ENCODE measurements around the gene MIEN1. TPM values are rescaled to one million over a fixed set of nuclear protein-coding genes. Genes with fewer than 3 reads are reported as not detected.
"Not testable (repeated sequence)": the region's sequence is repeated elsewhere in the genome, so short reads cannot be mapped to it uniquely, and the experiment has no call there.

Gene MIEN1
- total RNA-seq, 1 donor from 2014 or later, result 25.2 TPM

DNA sequence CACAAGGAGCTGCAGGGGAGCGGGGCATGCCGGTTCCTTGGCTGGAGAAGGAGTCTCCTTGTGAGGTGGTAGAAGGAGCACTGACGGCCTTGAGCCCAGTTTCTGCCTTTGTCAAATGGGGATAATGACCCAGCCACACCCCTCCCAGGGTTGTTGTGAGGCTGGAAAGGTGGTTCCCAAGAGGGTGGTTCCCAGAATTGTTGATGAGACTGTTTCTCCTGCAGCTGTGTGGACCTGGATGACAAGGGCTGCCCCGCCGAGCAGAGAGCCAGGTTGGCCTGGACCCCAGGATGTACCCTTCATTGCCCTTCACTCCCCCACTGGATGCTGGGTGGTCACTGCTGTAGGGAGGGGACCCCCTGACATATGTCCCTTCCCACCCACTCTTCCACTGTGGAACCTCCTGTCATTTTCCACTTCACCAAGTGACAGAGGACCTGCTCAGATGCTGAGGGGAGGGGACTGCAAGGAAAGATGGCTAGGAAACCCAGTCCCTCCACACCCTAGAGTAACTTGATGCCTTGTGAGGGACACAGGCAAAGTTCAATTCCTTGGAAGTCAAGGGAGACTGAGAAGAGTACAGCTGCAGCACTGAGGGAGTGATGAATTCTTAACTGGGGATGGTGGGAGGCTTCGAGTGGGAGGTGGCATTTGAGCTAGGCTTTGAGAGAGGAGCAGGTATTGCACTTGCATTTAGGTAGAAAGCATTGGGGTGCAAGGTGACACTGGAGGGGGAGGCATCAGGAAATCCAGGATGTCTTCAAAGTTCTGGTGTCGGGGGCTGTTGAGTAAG lies 10.6 kb downstream of the MIEN1 start:
- ATAC-seq (no peak), DNase-seq (ENCODE audit: low spot score) (no peak)

DNA sequence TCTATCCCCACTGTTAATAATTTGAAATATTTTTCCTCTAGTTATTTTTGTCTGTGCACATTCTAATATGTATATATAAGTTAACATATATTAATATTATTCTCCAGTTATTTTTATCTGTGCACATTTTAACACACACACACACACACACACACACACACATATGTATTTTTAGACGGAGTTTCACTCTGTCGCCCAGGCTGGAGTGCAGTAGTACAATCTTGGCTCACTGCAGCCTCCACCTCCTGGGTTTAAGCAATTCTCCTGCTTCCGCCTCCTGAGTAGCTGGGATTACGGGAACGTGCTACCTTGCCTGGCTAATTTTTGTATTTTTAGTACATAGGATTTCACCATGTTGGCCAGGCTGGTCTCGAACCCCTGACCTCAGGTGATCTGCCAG lies 12.7 kb downstream of the MIEN1 start:
- no peak for DNase-seq (ENCODE audit: low spot score)
- ATAC-seq, result no peak

DNA sequence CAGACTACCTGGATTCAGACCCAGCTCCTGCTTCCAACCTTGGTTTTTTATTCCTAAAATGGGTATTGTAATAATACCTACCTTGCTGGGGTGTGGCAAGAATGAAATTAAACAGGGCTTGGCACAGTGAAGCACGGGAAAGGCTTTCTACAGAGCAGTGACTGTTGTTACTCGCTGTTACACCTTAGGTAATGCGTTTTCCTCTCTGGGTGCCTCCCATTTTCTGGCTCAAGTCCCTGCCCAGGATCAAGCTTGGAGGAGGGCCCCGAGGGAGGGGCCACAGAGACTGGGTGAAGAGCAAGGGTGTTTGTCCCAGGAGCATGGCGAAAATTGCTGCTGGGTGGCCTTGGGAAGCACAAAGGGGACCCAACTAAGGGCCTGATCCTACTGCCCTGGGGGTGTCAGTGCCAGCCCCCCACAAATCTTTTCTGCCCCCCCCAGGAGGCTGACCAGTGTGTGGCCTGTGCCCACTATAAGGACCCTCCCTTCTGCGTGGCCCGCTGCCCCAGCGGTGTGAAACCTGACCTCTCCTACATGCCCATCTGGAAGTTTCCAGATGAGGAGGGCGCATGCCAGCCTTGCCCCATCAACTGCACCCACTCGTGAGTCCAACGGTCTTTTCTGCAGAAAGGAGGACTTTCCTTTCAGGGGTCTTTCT lies 13.3 kb downstream of the MIEN1 start:
- peak; percentile 80 for DNase-seq (ENCODE audit: low spot score)
- peak; percentile 96 for ATAC-seq

DNA sequence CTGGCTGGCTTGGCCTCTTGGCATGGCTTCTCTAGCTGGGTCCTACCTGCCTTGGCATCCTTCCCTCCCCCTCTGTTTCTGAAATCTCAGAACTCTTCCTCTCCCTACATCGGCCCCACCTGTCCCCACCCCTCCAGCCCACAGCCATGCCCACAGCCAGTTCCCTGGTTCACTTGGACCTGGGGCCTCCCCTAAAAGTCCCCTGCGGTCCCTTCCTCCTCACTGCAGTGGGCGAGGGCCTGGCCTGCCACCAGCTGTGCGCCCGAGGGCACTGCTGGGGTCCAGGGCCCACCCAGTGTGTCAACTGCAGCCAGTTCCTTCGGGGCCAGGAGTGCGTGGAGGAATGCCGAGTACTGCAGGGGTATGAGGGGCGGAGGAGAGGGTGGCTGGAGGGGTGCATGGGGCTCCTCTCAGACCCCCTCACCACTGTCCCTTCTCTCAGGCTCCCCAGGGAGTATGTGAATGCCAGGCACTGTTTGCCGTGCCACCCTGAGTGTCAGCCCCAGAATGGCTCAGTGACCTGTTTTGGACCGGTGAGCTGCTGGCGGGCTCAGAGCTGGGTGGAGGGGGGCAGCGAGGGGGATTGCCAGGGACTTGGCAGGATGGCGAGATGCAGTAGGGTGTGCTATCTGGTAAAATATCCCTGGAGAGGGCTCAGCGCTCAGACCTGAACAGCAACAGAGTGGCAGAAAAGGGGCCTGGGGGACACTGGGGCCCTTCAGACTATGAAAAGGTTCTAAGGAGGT lies 14.1 kb downstream of the MIEN1 start:
- DNase-seq (ENCODE audit: low spot score) (no peak), ATAC-seq (peak; percentile 6)

DNA sequence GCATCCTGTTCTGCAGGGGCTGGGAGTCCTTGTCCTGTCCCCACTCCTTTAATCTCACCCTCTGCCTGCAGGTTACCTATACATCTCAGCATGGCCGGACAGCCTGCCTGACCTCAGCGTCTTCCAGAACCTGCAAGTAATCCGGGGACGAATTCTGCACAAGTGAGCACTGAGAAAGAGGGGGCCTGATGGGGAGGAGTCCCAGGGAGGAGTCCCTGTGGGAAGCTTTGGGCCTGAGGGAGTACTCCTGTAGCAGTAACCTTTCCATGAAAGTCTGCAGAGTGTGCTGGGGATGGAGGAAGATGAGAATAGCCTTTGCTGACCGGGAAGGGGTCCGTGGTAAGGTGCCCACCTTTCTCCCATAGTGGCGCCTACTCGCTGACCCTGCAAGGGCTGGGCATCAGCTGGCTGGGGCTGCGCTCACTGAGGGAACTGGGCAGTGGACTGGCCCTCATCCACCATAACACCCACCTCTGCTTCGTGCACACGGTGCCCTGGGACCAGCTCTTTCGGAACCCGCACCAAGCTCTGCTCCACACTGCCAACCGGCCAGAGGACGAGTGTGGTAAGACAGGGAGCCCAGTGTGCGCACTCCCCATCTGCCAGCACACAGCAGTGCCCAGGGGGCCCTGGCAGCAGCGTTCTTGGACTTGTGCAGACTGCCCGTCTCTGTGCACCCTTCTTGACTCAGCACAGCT lies 14.8 kb downstream of the MIEN1 start:
- DNase-seq (ENCODE audit: low spot score), result no peak
- no peak for ATAC-seq

DNA sequence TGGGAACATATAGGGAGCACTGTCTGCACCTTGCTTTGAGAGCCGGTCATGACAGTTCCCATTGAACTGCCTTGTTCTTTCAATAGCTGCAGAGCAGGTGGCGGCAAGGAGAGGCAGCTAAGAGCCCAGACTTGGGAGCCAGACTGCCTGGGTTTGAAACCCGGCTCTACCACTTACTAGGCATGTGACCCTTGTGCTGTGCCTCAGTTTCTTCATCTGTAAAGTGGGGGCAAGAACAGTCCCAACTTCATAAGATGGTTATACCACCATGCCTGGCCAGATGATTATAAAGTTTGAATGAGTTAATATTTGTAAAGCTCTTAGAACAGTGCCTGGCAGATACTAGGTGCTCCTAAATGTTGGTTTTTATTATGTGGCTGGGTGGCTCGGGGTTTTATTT lies 16.1 kb downstream of the MIEN1 start:
- ATAC-seq, result no peak
- no peak for DNase-seq (ENCODE audit: low spot score)

DNA sequence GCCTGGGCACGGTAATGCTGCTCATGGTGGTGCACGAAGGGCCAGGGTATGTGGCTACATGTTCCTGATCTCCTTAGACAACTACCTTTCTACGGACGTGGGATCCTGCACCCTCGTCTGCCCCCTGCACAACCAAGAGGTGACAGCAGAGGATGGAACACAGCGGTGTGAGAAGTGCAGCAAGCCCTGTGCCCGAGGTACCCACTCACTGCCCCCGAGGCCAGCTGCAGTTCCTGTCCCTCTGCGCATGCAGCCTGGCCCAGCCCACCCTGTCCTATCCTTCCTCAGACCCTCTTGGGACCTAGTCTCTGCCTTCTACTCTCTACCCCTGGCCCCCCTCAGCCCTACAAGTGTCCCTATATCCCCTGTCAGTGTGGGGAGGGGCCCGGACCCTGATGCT lies 18.5 kb downstream of the MIEN1 start:
- no peak for DNase-seq (ENCODE audit: low spot score)

DNA sequence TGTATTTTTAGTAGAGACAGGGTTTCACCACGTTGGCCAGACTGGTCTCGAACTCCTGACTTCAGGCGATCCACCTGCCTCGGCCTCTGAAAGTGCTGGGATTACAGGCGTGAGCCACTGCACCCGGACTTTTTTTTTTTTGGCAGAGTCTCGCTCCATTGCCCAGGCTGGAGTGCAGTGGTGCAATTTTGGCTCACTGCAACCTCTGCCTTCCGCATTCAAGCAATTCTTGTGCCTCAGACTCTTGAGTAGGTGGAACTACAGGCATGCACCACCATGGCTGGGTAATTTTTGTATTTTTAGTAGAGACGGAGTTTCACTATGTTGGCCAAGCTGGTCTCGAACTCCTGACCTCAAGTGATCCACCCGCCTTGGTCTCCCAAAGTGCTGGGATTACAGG lies 19.3 kb downstream of the MIEN1 start:
- DNase-seq (ENCODE audit: low spot score); ATAC-seq: not testable (repeated sequence)

More for the DNA sequence above, 18.5 kb downstream of the MIEN1 start:
- ATAC-seq, result no peak

DNA sequence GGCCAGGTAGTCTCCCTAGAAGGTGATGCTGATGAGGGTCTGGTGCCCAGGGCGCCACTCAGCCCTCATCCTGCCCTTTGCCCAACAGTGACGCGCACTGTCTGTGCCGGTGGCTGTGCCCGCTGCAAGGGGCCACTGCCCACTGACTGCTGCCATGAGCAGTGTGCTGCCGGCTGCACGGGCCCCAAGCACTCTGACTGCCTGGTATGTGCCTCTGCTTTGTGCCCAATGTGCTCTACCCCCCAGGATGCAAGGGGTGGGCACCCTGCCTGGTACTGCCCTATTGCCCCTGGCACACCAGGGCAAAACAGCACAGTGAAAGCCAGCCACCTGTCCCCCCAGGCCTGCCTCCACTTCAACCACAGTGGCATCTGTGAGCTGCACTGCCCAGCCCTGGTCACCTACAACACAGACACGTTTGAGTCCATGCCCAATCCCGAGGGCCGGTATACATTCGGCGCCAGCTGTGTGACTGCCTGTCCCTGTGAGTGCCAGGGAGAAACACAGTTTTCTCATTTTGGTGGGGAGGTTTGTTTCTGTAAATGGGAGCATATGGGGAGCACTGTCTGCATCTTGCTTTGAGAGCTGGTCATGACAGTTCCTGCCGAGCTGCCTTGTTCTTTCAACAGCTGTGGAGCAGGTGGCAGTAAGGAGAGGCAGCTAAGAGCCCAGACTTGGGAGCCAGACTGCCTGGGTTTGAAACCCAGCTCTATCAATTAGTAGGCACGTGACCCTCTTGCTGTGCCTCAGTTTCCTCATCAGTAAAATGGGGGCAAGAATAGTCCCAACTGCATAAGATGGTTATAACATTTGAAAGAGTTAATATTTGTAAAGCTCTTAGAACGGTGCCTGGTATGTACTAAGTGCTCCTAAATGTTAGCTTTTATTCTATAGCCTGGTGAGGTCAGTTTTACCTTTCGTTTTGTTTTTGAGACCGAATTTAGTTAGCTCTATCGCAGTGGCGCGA lies 20.1 kb downstream of the MIEN1 start:
- DNase-seq (ENCODE audit: low spot score) (no peak), ATAC-seq (no peak)

DNA sequence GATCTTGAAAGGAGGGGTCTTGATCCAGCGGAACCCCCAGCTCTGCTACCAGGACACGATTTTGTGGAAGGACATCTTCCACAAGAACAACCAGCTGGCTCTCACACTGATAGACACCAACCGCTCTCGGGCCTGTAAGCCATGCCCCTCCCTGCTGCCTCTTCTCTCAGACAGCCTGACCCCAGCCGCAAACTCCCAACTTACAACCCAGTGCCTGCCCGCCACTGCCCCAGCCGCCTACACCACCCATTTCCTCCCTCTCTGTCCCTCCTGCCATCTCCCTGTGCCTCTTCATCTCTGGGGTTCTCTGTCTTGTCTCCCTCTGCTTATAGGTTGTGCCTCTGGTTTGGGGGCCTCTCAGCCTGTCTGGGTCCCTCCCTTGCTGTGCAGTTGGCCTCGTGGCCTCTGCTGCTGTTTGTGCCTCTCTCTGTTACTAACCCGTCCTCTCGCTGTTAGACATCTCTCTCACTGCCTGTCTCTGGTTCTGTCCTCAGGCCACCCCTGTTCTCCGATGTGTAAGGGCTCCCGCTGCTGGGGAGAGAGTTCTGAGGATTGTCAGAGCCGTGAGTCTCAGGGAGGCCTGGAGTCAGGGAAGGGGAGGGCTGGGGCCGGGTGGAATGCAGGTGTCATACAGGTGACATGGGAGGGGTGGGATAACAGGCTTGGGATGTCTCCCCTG lies 20.9 kb downstream of the MIEN1 start:
- DNase-seq (ENCODE audit: low spot score) (no peak), ATAC-seq (no peak)

DNA sequence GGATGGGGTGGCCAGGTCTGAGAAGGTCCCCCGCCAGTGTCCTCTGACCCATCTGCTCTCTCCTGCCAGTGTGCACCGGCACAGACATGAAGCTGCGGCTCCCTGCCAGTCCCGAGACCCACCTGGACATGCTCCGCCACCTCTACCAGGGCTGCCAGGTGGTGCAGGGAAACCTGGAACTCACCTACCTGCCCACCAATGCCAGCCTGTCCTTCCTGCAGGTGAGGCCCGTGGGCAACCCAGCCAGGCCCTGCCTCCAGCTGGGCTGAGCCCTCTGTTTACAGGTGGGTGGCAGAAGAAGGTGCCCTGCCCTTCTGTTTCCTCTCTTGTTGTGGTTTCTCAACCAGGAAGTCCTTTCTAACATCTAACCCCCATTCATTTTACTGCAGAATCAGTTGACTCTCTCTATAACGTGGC lies 23.4 kb downstream of the MIEN1 start:
- ATAC-seq (no peak), DNase-seq (ENCODE audit: low spot score) (no peak)

DNA sequence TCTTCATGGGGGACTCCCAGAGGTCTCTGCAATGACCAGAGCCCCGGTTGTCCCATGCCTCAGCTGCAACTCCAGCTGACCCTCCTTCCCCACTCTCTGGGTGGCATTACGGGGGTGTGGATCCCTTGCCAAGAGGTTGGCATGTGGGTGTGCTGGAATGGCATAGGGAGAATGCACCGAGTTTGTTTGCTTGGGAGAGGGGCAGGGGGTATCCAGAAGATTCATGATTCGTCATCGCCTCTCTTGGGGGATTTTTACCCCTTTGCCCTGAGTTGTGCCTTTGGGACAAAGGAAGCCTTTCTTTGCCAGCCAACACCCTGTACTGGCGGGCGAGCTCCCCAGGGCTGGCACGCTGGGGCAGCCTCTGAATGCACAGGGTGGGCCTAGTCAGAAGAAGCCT lies 23.9 kb downstream of the MIEN1 start:
- no peak for ATAC-seq
- no peak for DNase-seq (ENCODE audit: low spot score)

DNA sequence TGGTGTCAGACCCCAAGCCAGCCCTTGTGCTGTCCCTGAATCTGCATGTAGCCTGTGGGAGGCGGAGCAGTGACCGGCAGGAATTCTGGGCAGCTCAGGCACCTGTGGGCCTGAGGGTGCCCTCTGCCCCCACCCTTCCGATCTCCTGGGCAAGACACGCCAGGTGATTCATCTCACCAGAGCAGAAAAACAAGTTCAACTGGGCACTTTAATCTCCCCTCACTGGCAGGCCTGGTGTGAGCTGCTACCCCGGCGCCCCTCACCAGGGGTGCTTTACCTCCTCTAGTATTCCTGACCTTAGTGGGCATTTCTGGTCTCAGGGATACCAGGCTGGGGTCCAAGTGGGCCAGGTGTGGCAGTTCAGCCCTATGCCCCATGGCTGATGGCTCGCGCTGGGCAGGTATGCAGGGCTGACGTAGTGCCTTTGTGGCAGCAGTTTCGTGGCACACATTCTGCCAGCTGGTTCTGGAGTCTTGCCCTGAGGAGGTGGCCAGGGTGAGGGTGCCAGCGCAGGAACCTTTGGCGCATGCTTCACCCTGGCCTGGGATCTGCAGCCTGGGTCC lies 24.5 kb downstream of the MIEN1 start:
- DNase-seq (ENCODE audit: low spot score), result peak; percentile 95
- ATAC-seq, result peak; percentile 73

DNA sequence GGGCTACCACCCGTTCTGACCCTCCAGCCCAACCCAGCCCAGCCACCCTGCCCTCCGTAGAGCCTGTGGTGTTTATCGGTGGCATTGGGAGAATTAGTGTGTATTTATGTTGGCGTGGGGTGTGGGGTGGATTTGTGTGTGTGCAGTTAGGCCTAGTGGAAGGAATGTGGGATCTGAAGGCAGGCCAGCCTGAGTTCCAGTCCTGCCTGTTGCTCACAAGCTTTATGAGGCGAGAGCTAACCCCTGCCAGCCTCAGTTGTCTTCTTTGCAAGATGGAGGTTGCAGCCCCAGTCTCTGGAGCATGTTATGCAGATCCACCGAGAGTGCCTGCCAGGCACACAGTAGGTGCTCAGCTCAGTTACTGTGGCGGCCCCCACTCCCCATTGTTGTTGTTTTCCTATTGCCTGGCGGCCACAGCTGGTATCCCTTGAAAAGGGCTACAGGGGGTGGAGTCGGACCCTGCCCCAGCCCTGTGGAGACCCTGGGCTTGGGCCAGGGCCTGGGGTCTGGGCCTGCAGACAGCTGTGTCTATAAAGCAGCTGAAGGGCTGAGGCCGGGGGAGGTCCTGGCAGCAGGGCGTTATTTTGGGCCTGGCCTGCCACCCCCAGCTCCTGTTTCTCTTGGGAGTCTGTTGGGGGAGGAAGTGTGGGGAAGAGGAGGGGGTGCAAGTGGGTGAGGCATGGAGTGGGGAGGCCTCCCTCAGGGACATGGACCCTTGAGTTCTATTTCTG lies 25.3 kb downstream of the MIEN1 start:
- DNase-seq (ENCODE audit: low spot score), result no peak
- no peak for ATAC-seq

DNA sequence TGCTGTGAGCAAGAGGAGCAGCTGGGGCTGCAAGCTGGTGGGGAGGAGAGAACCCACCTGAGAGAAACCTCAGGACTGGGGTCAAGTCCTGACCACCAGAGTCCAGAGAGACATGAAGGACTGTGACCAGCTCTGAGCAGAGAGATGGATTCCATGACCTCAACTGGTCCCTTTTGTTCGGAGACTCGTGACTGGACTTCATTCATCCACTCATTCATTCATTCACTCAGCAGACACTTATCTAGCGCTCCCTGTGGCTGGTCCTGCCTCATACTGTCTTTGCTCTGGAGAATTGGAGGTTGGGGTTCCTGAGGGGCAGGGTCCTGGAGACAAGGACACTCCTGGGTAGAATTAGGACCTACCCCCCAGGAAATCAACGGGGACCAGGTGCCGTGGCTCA lies 26.4 kb downstream of the MIEN1 start:
- ATAC-seq, result no peak

DNA sequence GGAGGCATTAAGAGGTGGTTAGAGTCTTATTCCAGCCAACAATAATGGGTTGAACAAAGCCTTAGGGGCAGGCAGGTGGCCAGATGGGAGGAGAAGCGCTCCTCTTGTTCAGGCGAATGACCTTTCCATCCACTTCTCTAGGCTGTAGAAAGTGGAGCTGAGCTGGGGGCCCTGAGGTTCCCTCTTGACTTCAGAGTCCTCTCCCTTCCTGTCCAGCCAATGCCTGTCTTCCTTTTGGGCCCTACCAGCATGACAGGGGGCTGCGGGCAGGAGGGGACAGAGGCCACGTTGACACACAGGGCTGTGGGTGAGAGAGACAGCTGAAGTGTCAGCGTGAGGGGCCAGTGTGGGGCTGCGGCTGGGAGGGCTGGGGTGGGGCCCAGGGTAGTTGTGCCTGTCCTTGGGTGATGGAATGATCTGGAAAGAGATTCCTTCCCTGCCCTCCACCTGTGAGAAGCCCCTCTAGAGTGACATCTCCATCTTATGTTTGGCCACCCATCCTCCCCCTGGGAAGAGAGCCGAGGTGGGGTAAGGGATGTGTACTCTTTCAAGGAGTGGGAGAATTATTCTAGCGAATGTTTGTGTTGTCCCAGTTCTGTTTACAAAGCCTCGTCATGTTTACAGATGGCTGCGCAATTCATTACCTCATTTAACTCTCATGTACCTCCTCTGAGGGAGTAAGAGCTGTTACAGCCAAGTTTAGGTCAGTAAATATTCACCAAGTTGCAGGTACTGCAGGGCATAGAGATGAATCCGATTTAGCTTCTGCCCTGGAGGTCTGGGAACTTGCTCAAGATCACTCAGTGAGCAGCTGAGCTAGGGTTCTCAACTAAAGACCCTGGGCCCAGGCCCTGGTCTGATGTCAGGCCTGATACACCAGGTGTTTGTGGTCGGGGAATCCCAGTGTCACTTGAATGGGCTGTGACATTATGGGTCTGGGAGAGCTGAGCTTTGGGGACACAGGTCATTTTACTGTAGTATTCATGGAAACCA lies 27.1 kb downstream of the MIEN1 start:
- ATAC-seq (peak; percentile 63), DNase-seq (ENCODE audit: low spot score) (peak; percentile 80)

More for the DNA sequence above, 26.4 kb downstream of the MIEN1 start:
- DNase-seq (ENCODE audit: low spot score), result no peak

DNA sequence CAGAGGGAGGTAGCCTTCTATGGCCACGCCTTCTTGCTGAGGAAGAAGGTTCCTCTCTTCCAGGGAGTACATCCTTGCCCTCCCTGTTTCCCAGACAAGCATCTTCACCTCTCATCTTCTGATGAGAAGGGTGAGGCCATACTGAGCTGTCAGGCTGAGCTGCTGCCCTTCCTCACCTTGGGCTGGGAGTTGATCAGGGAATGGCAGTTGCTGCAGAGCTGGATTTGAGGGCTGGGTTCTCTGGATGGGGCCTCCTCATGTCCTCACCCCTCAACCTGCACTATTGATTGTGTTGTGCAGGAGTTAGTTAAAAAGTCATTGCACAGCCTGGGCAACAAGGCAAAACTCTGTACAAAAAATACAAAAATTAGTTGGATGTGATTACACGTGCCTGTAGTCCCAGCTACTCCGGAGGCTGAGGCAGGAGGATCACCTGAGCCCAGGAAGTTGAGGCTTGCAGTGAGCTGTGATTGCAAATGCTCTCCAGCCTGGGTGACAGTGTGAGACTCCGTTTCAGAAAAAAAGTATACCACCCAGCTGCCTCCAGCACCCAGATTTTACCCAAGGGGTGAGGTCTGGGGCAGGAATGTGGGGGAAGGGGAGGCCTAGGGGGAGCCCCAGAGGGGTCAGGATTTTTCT lies 28.4 kb downstream of the MIEN1 start:
- ATAC-seq, result no peak
- DNase-seq (ENCODE audit: low spot score), result no peak

Data from left lobe of liver (tissue), 2 donors.